Chondrocyte (in vitro differentiated cells): ENCODE data around the gene GRM4. TPM values are rescaled to one million over a fixed set of nuclear protein-coding genes. Genes with fewer than 3 reads are reported as not detected.

Source experiments
- DNase-seq: peaks from one replicate; pipeline ENCODE4 v3.0.0; 2021; ENCODE audit warnings: mixed read lengths, low spot score
- H3K27ac Mint-ChIP-seq: one replicate; pipeline ENCODE4 v1.8.0; 2021; ENCODE audit warnings: mild to moderate bottlenecking, moderate library complexity, mixed read lengths; ENCODE audit not compliant: unreplicated experiment
- H3K27me3 Mint-ChIP-seq: 2 replicates; pipeline ENCODE4 v1.8.0; 2021; ENCODE audit warnings: low read depth, mixed read lengths
- H3K36me3 Mint-ChIP-seq: 2 replicates; pipeline ENCODE4 v1.8.0; 2021; ENCODE audit warnings: low read depth, mixed read lengths
- H3K4me1 Mint-ChIP-seq: 2 replicates; pipeline ENCODE4 v1.8.0; 2021; ENCODE audit warnings: low read depth, mild to moderate bottlenecking, mixed read lengths
- H3K4me3 Mint-ChIP-seq: one replicate; pipeline ENCODE4 v1.8.0; 2021; ENCODE audit warnings: mild to moderate bottlenecking, moderate library complexity, mixed read lengths; ENCODE audit not compliant: unreplicated experiment
- H3K9me3 Mint-ChIP-seq: 2 replicates; pipeline ENCODE4 v1.8.0; 2021; ENCODE audit warnings: low read depth, mixed read lengths
- CTCF ChIP-seq: fragments of 200-600 bp; sonication (generic); IDR thresholded peaks from 2 replicates; pipeline ENCODE4 v1.5.0; 2021; ENCODE audit warnings: antibody characterized with exemption, mild to moderate bottlenecking, moderate library complexity
- total RNA-seq: library from RNA; stranded (reverse); gene quantifications from 3 replicates; pipeline ENCODE4 v1.2.1, GENCODE V29; 2021

Gene GRM4
- total RNA-seq, 1 donor from 2014 or later = 0.27 TPM

- peaks cover 2% of the 10 kb centered on the region for H3K36me3 Mint-ChIP-seq
- H3K4me1 Mint-ChIP-seq = no peaks in the 10 kb centered on the region
- H3K4me3 Mint-ChIP-seq = no peak overlapping the region
- H3K9me3 Mint-ChIP-seq = no peaks in the 10 kb centered on the region
- TF ChIP-seq CTCF = no peak
- H3K27ac Mint-ChIP-seq = no peak overlapping the region
- peaks cover 42% of the 10 kb centered on the region for H3K27me3 Mint-ChIP-seq
- no peak for DNase-seq
These were observed 52.7 kb downstream of the GRM4 start for GRCh38 chr6:34093206-34093605.

GRCh38 chr6:34092631-34093030 lies 53.3 kb downstream of the GRM4 start:
- Mint-ChIP-seq H3K27me3 (peaks cover 40% of the 10 kb centered on the region), H3K27ac (no peak overlapping the region), H3K36me3 (peaks cover 2% of the 10 kb centered on the region), H3K4me3 (no peak overlapping the region), H3K9me3 (no peaks in the 10 kb centered on the region), H3K4me1 (no peaks in the 10 kb centered on the region)
- no peak for DNase-seq
- TF ChIP-seq CTCF = no peak

GRCh38 chr6:34090935-34091334 lies 55.0 kb downstream of the GRM4 start:
- no peak for DNase-seq
- H3K4me3 Mint-ChIP-seq = no peak overlapping the region
- TF ChIP-seq CTCF = no peak
- peaks cover 29% of the 10 kb centered on the region for H3K27me3 Mint-ChIP-seq
- H3K27ac Mint-ChIP-seq = no peak overlapping the region
- H3K36me3 Mint-ChIP-seq = no peaks in the 10 kb centered on the region
- no peaks in the 10 kb centered on the region for H3K9me3 Mint-ChIP-seq
- H3K4me1 Mint-ChIP-seq = no peaks in the 10 kb centered on the region

- H3K36me3 Mint-ChIP-seq = no peaks in the 10 kb centered on the region
- no peak for TF ChIP-seq CTCF
- H3K4me1 Mint-ChIP-seq = no peaks in the 10 kb centered on the region
- H3K9me3 Mint-ChIP-seq = no peaks in the 10 kb centered on the region
- peaks cover 25% of the 10 kb centered on the region for H3K27me3 Mint-ChIP-seq
- no peak overlapping the region for H3K27ac Mint-ChIP-seq
- H3K4me3 Mint-ChIP-seq = no peak overlapping the region
- DNase-seq = no peak
These were observed 55.4 kb downstream of the GRM4 start for GRCh38 chr6:34090529-34090928.

GRCh38 chr6:34086558-34086957 lies 59.3 kb downstream of the GRM4 start:
- peaks cover 3% of the 10 kb centered on the region for H3K4me1 Mint-ChIP-seq
- H3K27ac Mint-ChIP-seq = no peak overlapping the region
- no peak overlapping the region for H3K4me3 Mint-ChIP-seq
- no peak for TF ChIP-seq CTCF
- no peaks in the 10 kb centered on the region for H3K36me3 Mint-ChIP-seq
- no peak for DNase-seq
- H3K9me3 Mint-ChIP-seq = no peaks in the 10 kb centered on the region
- peaks cover 12% of the 10 kb centered on the region for H3K27me3 Mint-ChIP-seq
